SK-N-MC (cell line): ENCODE data around the gene TMEM175.

Experiments
- DNase-seq: peaks from one replicate; pipeline ENCODE4 v3.0.0-alpha.2; 2011; ENCODE audit warnings: low read depth, low spot score
- H3K27ac ChIP-seq: fragments of 200-600 bp; sonication (generic); 2 replicates; pipeline ENCODE4 v1.5.1; 2016; ENCODE audit warnings: mixed run types
- H3K36me3 ChIP-seq: fragments of 200-600 bp; sonication (generic); 2 replicates; pipeline ENCODE4 v1.6.1; 2017; ENCODE audit warnings: antibody characterized with exemption, low read length, mixed read lengths; ENCODE audit not compliant: insufficient read depth
- H3K4me3 ChIP-seq: fragments of 200-600 bp; sonication (generic); 2 replicates; pipeline ENCODE4 v1.5.1; 2016
- H3K9ac ChIP-seq: fragments of 200-600 bp; sonication (generic); 2 replicates; pipeline ENCODE4 v1.8.0; 2017; ENCODE audit warnings: mixed run types, mixed read lengths; ENCODE audit not compliant: insufficient read length
- H3K9me3 ChIP-seq: fragments of 200-600 bp; sonication (generic); 2 replicates; pipeline ENCODE4 v1.6.1; 2017; ENCODE audit warnings: low read depth, mild to moderate bottlenecking, antibody characterized with exemption, low read length, moderate library complexity, mixed read lengths
- EZH2 ChIP-seq: fragments of 200-600 bp; sonication (generic); IDR thresholded peaks from one replicate; pipeline ENCODE4 v1.6.1; 2017; ENCODE audit warnings: antibody characterized with exemption
- FOXP2 ChIP-seq: optimal IDR thresholded peaks from 2 replicates; pipeline ENCODE3; 2011; ENCODE audit warnings: mild to moderate bottlenecking, moderate library complexity; ENCODE audit not compliant: insufficient read depth; ENCODE audit errors: extremely low read length, control extremely low read depth
- POLR2AphosphoS5 ChIP-seq: IDR thresholded peaks from 2 replicates; pipeline ENCODE4 v1.6.1; 2012; ENCODE audit warnings: mild to moderate bottlenecking, low read depth, low read length, borderline replicate concordance

The TMEM175 gene

GRCh38 chr4:1003271-1004070 is 71.2 kb downstream of the TMEM175 start:
- Histone ChIP-seq H3K27ac (no peak overlapping the region), H3K9ac (no peak overlapping the region), H3K4me3 (no peak overlapping the region), H3K36me3 (no peaks in the 10 kb centered on the region), H3K9me3 (no peaks in the 10 kb centered on the region)
- TF ChIP-seq FOXP2 (no peak), EZH2 (no peak), POLR2AphosphoS5 (no peak)
- DNase-seq, result no peak

GRCh38 chr4:1004071-1004418 is 71.8 kb downstream of the TMEM175 start:
- Histone ChIP-seq H3K9ac (no peak overlapping the region), H3K36me3 (no peaks in the 10 kb centered on the region), H3K27ac (no peak overlapping the region), H3K9me3 (no peaks in the 10 kb centered on the region), H3K4me3 (no peak overlapping the region)
- DNase-seq, result no peak
- no peak for TF ChIP-seq POLR2AphosphoS5
- no peak for TF ChIP-seq FOXP2
- TF ChIP-seq EZH2, result no peak

DNA sequence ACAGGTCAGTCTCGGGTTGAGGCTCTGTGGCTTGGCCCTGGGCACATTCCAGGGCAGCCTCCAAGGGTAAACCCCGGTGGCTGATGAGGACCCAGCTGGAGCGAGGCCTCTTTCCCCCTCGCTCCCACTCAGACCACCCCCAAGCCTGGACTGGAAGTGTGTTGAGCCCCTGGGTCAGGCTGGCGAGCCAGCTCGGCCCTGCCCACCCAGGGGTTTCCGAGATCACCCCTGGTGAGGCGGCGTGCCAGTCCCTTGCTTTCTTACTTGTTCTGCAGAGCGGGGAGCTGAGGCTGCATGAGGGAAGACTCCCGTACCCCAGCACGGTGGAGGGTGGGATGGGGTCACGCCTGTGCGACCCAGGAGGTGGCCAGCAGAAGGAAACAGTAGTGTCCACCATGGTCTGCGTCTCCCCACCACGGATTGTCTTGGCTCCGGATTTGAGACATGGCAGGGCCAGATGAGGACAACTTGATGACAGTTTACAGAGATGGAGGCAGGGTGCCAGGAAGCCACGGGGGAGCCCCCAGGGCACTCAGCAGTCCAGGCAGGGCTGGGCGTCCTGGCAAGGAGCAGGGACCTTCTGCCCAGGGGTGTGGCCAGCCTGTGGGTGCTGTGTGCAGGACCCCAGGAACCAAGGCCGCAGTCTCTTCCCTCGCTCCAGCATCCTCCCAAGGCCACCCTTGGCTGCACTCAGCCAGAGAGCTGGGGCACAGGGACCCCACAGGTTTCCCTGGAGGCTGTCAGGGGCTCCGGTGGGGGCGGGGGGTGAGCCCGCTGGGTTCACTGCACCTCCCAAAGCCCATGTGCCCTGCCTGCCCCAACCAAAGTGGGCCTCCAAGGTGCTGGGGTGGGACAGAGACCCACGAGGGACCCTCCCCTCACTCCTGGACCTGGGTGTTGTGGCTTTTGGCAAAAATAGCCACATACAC is 72.6 kb downstream of the TMEM175 start:
- no peak overlapping the region for H3K9ac ChIP-seq
- H3K4me3 ChIP-seq, result no peak overlapping the region
- H3K36me3 ChIP-seq, result no peaks in the 10 kb centered on the region
- TF ChIP-seq POLR2AphosphoS5, result no peak
- no peak for TF ChIP-seq FOXP2
- TF ChIP-seq EZH2, result no peak
- H3K9me3 ChIP-seq, result no peaks in the 10 kb centered on the region
- no peak for DNase-seq
- no peak overlapping the region for H3K27ac ChIP-seq

DNA sequence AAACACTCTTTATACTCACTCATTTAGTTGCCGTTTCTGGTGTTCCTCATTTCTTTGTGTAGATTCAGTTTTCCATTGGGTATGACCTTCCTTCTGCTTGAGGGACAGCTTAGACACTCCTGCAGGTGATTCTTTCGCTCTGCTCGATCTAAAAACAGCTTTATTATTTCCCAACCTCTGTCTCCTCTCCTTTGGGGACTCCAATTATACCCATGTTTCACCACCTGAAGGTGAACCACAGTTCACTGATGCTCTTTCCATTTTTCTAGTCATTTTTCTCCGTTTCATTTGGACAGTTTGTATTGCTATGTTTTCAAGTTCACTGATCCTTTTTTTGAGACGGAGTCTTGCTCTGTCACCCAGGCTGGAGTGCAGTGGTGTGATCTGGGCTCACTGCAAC is 74.6 kb downstream of the TMEM175 start:
- Histone ChIP-seq H3K36me3 (no peaks in the 10 kb centered on the region), H3K4me3 (no peak overlapping the region), H3K9ac (no peak overlapping the region), H3K9me3 (no peaks in the 10 kb centered on the region), H3K27ac (no peak overlapping the region)
- no peak for DNase-seq
- TF ChIP-seq EZH2 (no peak), FOXP2 (no peak), POLR2AphosphoS5 (no peak)
